IPS DF 19.7 (cell line): ENCODE data around the gene FKBP10.
"Not testable (repeated sequence)": the region's sequence is repeated elsewhere in the genome, so short reads cannot be mapped to it uniquely, and the experiment has no call there.

Experiments
- DNase-seq: peaks from one replicate; pipeline ENCODE4 v3.0.0-alpha.2; 2013; ENCODE audit warnings: low read depth, low spot score

The FKBP10 gene

GRCh38 chr17:41810659-41811548, 1.9 kb upstream of the FKBP10 start:
- no peak for DNase-seq

GRCh38 chr17:41811549-41812380, 1.0 kb upstream of the FKBP10 start, which contains the start of gene P3H4:
Gene P3H4, minus strand, starts transcription at chr17:41811949. Its CDS starts 34 bp downstream, at chr17:41811915.
- DNase-seq = no peak

DNA sequence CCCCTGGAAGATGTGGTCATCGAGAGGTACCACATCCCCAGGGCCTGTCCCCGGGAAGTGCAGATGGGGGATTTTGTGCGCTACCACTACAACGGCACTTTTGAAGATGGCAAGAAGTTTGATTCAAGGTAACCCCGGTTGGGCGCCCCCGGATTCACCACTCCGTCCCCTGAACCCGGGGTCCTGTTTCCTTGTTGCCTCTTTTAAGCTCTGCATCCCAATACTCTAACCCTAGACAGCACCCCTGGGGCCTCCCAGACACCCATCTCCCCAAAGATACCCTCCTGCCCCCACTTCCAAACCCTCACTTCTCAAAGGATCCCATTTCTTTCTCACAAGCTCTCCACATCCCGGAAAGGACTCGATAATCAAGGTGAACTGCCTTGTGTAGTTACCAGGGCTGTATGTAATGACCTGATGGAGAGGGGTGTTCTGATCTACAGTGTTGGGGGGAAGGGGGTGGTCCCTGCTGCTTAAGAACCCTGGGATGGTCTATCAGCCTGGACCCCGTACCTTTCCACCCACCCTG, 412 bp downstream of the FKBP10 start:
- DNase-seq = no peak

- no peak for DNase-seq
These were observed 908 bp downstream of the FKBP10 start for GRCh38 chr17:41813699-41814124.

DNA sequence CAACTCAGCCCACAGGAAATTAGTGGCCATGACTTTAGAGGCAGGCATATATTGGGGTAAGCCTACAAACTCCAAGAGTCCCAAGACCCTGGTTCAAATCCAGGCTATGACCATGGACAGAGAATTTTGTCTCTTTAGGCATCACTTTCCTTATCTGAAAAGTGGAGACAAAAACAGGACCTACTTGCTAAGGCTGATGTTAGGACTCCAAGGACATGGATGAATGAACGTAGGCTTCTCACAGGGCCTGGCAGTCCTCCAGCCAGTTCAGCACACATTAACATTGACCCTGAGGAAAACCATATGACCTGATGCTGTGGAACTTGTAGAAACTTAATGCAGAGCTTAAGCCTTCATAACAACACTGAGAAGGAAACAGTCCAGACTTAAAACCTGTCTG, 1.4 kb downstream of the FKBP10 start:
- no peak for DNase-seq

DNA sequence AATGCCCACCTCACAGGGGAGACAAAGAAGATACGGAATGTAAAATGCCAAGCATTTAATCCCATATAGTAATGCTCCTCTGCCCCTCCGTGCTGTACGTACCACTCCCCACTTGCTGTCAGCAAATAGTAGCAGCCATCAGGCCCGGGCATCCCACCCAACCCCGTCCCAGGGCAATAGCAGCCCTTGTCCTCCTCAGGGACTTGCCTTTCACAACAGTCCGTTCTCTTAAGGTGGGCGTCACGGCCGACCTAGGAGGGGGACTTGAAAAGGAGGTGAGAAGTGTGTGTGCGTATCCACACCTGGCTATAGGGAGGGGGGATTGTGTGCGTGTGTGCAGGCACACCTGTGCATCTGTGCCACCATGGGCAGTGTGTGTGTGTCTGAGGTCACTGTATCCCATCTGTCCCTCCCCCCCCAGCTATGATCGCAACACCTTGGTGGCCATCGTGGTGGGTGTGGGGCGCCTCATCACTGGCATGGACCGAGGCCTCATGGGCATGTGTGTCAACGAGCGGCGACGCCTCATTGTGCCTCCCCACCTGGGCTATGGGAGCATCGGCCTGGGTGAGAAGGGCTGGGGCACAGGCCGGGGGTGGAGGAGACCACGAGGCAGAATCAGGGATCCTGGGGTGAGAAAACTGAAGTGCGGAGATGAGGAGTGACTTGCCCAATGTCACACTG, 4.0 kb downstream of the FKBP10 start:
- DNase-seq = no peak

DNA sequence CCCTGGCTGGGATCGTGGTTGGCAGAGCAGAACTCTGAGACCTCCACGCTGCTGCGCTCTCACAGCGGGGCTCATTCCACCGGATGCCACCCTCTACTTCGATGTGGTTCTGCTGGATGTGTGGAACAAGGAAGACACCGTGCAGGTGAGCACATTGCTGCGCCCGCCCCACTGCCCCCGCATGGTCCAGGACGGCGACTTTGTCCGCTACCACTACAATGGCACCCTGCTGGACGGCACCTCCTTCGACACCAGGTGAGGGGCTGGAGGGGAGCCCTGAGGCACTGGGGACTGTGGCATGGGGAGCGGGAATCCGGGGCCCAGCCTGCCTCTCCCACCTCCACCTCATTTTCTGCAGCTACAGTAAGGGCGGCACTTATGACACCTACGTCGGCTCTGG, 5.2 kb downstream of the FKBP10 start:
- DNase-seq = no peak

GRCh38 chr17:41821776-41822175, 9.0 kb downstream of the FKBP10 start:
- DNase-seq = no peak

GRCh38 chr17:41822216-41823140, 9.7 kb downstream of the FKBP10 start:
- no peak for DNase-seq

GRCh38 chr17:41823141-41823524, 10.3 kb downstream of the FKBP10 start:
- no peak for DNase-seq

GRCh38 chr17:41823580-41823979, 10.8 kb downstream of the FKBP10 start:
- no peak for DNase-seq

DNA sequence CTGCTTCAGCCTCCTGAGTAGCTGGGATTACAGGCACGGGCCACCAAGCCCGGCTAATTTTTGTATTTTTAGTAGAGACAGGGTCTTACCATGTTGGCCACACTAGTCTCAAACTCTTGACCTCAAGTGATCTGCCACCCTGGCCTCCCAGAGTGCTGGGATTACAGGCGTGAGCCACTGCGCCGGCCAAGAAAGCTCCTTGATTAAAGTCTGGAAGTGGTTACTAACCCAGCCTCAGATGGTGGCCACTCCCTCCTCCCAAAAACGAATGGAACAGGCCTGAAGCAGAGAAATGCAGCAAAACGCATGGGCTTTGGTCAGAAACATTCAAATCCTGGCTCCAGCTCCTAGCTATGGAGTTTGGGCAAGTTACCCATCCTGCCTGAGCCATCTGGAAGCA, 11.3 kb downstream of the FKBP10 start:
- DNase-seq = no peak

DNA sequence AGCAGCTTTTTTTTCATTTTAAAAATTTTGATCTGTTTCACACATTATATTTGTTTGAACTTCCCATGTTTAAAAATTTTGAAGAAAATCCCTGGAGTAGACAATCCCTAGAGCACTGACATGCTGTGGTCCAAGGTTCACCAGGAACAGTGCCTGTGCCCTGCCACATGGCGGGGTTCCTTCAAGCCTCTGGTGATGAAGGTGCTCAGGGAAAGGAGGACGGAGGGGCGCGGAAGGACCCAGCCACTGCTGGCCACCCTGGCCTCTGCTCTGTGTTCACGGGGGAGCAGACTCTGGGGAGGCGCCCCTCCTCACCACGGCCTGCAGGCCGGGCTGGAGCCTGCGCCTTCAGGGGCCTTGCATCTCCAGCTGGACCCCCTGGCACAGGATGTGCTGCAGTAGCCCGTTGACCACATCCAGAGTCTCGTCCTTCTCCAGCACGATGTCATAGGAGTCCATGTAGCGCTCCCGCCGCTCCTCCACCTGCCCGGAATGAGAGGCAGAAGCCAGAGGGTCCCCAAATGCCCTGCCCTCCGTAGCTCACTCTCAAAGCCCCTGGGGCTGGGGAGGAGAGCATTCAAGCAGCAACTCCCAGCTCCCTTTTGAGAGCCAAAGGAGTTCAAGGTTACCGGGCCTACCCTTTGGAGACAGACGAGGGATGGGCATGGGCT, 12.5 kb downstream of the FKBP10 start:
- no peak for DNase-seq

- DNase-seq = not testable (repeated sequence)
These were observed 17.2 kb downstream of the FKBP10 start for GRCh38 chr17:41829961-41830360.

DNA sequence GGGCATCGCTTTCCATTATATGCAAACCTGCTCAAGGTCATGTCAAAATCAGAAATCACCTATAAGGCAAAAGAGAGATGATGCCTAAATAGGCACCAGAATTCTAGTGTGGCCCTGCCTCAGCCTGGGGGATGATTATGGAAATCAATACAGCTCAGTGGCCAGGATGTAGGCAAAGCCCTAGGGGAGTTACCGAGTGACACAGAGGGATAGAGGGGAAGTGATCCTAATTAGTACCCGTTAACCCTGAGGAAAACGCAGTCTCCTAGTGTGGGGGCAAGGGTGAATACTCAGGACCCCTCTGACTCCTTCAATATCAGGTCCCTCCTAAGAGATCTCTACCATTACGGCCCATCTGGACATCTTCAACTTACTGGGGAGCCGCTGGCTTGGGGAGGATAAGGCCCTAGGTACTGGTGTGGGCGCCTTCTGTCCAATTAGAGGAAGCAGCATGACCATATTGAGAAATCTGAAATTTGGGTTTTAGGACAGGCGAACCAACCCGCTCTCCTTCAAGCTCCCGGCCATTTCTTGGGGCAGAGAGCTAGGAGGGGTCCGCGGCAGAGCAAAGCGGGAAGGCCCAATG, 22.5 kb downstream of the FKBP10 start:
- DNase-seq = no peak

DNA sequence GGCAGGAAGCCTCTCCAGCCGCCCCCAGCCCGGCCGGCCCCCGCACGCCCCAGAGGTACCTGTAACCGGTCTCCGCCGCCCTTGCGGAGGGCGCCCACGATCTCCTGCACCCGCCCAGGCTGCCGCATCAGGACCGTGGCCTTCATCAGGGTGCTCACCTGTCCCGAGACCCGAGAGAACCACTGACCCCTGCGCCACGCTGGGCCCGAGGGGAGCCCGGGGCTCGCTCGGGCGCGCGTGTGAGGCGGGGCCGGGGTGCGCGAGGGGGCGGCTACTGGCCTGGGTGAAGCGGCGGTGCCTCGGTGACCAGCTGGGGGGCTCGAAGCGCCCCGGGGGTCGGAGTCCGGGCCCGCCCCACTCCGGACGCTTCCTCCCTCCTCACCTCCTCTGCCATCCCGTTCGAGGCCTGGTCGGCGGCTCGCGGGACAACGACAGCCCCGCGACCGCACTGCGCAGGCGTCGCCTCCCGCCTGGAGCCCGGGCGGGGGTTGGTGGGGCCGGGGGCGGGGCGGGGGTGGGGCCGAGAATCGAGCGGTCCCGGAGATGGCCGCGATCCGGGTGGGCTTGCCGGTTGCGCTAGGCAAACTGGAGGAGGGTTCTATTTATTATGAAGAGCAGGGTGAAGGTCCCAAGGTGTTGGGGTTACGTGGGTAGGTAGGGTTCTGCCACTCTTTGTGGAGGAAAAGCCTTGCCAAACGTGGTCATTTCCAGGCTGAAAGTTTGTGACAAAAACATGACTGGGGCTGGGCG, 23.2 kb downstream of the FKBP10 start, which contains the start of gene NT5C3B:
Gene NT5C3B, minus strand, starts transcription at position 433 of the 750 bp plus-strand sequence. Its CDS starts 39 bp downstream, at position 394.
- no peak for DNase-seq

- DNase-seq = no peak
These were observed 23.9 kb downstream of the FKBP10 start for GRCh38 chr17:41836550-41837196.
